GM21737 (cell line): ENCODE results near the gene ETV1.

Experiments
- ATAC-seq: cut with Tn5 transposase; IDR thresholded peaks from one replicate; pipeline ENCODE4 v1.9.1; 2021; ENCODE audit warnings: mild to moderate bottlenecking, moderate library complexity; ENCODE audit not compliant: unreplicated experiment

The ETV1 gene

GRCh38 chr7:13987395-13987794, 2.1 kb downstream of the ETV1 start:
- ATAC-seq = no peak

GRCh38 chr7:13986208-13986607, 3.3 kb downstream of the ETV1 start:
- no peak for ATAC-seq

- ATAC-seq = no peak
These were observed 4.4 kb downstream of the ETV1 start for GRCh38 chr7:13984831-13985685.

GRCh38 chr7:13984061-13984460, 5.4 kb downstream of the ETV1 start:
- ATAC-seq = no peak

- no peak for ATAC-seq
These were observed 6.4 kb downstream of the ETV1 start for GRCh38 chr7:13982940-13983677.

- ATAC-seq = no peak
These were observed 8.4 kb downstream of the ETV1 start for GRCh38 chr7:13981070-13981469.

DNA sequence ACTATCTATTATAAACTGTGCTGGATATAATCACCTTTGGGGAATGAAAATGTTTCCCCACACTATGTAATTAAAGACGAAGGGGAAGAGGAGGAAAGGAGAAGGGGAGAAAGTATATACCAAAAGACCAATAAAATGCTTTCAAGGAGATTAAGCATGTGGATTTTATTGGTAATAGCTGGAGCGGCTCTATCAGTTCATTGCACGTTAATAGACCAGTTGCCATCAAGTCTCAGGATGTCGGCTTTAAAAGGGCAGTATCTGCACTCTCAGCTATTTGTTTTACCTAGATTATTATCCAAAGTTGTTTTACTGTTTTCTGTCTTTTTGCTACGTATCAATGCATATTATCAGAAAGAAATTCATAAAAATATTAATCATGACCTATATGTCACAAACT, 9.0 kb downstream of the ETV1 start:
- ATAC-seq = no peak

DNA sequence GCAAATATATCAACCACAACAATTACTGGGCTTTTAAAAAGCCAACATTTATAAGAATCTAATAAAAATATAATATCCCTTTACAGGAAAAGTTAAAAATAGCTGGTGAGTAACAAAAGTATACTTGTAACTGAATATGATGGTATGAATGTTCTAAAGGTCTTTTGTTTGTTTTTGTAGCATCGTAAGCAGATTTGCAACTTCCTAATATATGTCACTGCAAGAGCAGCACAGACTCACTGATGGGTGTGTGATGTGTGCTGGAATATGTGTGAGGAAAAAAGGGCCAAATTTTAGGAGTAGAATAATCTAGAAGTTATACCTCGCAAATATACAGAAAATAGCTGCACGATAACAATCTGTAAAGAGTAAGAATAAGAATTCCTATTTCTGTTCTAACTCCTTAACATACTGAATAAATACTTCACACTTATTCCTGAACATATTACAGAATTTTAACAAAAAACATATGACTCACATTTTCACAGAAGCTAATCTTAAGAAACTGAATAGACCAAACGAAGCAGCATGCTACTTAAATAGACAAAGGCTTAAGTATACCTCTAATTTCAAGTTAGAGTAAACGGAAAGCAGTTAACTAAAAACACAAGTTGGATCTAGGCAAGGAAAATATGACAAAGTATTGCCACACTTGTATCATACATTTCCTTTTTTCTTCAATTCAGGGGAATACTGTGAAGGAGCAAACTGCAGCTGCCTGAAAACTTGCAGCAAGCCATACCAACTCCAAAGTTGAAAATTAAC, 9.6 kb downstream of the ETV1 start:
- ATAC-seq = no peak

DNA sequence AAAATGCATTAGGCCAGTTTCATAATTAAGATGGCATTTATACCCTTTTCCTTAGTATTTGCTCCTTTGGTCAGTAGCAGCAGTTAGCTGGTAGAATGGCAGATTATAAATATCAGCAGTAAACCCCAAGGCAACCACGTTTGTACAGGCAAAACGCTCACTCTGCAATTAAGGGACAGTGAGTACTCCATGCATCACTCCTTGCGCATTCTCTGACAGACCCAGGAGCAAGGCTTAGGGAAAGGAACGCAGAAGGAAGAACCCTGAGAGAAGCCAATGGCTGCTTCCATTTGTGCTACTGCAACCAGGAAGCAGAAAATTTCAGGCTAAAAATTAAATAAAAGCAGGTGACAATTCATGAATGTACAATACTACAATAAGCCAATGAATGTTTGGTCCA, 12.9 kb downstream of the ETV1 start:
- no peak for ATAC-seq

DNA sequence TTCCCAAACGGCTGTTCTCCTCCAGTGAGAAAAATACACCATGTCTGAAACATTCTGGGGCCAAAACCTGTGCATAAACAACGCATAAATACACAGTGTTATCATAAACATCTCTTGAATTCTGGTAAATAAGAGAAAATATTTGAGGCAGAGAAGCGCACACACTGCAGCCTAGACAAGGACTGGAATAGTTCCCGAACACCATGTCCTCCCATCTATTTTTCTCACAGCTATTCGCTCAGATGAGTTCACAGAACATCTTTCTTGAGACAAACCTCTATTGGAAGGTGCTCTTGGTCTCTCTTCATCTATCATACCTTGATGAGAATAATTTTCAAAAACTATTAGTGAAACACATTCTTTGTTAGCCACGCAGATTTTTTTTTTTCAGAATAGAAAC, 24.4 kb downstream of the ETV1 start:
- no peak for ATAC-seq

- no peak for ATAC-seq
These were observed 25.5 kb downstream of the ETV1 start for GRCh38 chr7:13963925-13964324.

- ATAC-seq = no peak
These were observed 34.0 kb downstream of the ETV1 start for GRCh38 chr7:13955494-13955893.

DNA sequence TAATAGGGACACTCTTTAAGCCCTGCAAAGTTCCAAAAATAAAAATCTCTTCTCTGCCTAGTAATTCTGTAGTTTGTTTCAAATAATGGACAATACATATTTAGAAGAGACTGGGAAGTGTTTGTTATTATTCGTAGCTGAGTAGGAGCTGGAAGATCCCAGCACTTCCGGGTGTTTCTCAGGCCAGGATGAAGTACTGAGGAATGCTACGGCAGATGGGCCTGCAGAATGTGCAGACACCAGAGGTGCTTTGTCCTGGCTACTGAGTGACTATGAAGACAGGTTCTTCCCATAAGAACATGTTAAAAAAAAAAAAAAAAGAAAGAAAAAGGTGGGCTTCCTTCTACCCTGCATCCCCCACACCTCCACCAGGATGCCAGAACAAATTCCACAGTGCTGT, 36.1 kb downstream of the ETV1 start:
- ATAC-seq = no peak

GRCh38 chr7:13952921-13953320, 36.5 kb downstream of the ETV1 start:
- no peak for ATAC-seq

- no peak for ATAC-seq
These were observed 39.5 kb downstream of the ETV1 start for GRCh38 chr7:13949939-13950338.

DNA sequence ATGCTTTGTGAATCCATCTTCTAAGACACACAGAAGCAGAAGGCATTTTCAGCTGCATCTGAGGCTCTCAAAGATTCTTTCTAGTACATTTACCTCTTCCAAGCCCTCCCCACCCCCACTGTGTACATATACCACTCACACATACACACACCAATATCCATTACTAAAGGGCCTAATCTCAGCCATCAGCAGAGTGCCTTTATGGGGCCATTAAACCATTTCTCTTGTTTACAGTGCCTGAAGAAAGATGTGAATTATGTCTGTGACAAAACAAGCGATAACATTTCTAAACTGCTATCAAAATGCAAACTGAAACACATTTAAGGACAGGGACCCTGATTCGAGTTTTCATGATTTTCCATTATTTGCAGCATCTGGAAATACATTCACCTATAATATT, 40.0 kb downstream of the ETV1 start:
- ATAC-seq = no peak

GRCh38 chr7:13948019-13948801, 41.3 kb downstream of the ETV1 start:
- no peak for ATAC-seq

- no peak for ATAC-seq
These were observed 41.9 kb downstream of the ETV1 start for GRCh38 chr7:13947535-13947934.

DNA sequence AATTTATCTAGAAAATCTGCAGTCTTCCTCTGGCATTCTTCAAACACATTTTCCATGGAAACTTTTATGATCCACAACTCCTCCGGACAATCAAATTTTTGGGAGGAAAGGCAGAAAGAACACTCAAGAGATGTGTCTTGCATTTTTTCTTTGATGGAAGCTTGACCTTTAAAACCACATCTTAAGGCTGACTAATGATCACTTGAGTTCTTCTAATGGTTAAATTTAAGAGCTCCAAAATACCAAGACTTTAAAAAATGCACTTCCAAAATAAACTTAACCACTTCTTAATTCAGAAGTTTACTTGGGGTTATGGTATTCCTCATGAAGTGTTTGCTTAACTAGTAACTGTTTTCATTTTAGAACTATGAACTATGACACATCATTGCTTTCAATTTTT, 43.3 kb downstream of the ETV1 start:
- ATAC-seq = no peak

- no peak for ATAC-seq
These were observed 43.8 kb downstream of the ETV1 start for GRCh38 chr7:13945670-13946069.

- no peak for ATAC-seq
These were observed 55.9 kb downstream of the ETV1 start for GRCh38 chr7:13933536-13933935.
